Measurements from ENCODE around the gene TEX13D.

- no peak for TF ChIP-seq EZH2 (IDR thresholded peaks at IDR 0.05; ENCODE audit: borderline replicate concordance, low read depth, low read length, poor library complexity, severe bottlenecking)
- no peak for TF ChIP-seq CTCF (conservative IDR thresholded peaks at IDR 0.05; ENCODE audit: low read depth, low read length)
Measured at GRCh38 chrX:124346117-124346876, 13.8 kb downstream of the TEX13D start, which contains the start of gene SH2D1A.

Data from A673 (cell line).